GM18505 (cell line): Measurements from ENCODE around the gene GATA1.
A peak's percentile ranks its signal among the peaks of the same experiment; 100 is the strongest.

Experiments
- ATAC-seq: cut with Tn5 transposase; IDR thresholded peaks from one replicate; pipeline ENCODE4 v1.9.1; 2021; ENCODE audit not compliant: unreplicated experiment
- POLR2A ChIP-seq: IDR thresholded peaks from 4 replicates; pipeline ENCODE4 v1.6.1; 2011; ENCODE audit warnings: borderline replicate concordance; ENCODE audit not compliant: insufficient read depth, insufficient read length; ENCODE audit errors: extremely low read depth

Gene GATA1

GRCh38 chrX:48791063-48791820 is 4.9 kb downstream of the GATA1 start:
- no peak for TF ChIP-seq POLR2A
- ATAC-seq = no peak

DNA sequence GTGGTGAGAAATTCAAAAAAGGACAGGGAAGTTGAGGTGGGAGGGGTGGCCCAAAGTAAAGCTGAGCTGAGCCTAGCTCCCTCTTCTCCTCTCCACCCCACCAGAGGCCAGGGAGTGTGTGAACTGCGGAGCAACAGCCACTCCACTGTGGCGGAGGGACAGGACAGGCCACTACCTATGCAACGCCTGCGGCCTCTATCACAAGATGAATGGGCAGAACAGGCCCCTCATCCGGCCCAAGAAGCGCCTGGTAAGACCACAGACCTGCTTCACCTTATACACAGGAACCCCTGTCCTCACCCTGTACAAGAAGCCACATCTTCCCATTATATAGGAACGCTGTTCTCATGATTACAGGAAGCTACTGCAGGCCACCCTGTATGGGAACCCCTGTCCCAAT is 5.8 kb downstream of the GATA1 start:
- TF ChIP-seq POLR2A = no peak
- ATAC-seq = no peak

- ATAC-seq = no peak
- TF ChIP-seq POLR2A = no peak
These were observed 7.5 kb downstream of the GATA1 start for GRCh38 chrX:48793935-48794334.

- TF ChIP-seq POLR2A = no peak
- ATAC-seq = no peak
These were observed 8.0 kb downstream of the GATA1 start for GRCh38 chrX:48794340-48794910.

GRCh38 chrX:48794911-48795515 is 8.6 kb downstream of the GATA1 start:
- TF ChIP-seq POLR2A = no peak
- ATAC-seq = no peak

GRCh38 chrX:48798318-48798717 is 11.9 kb downstream of the GATA1 start:
- ATAC-seq = no peak

DNA sequence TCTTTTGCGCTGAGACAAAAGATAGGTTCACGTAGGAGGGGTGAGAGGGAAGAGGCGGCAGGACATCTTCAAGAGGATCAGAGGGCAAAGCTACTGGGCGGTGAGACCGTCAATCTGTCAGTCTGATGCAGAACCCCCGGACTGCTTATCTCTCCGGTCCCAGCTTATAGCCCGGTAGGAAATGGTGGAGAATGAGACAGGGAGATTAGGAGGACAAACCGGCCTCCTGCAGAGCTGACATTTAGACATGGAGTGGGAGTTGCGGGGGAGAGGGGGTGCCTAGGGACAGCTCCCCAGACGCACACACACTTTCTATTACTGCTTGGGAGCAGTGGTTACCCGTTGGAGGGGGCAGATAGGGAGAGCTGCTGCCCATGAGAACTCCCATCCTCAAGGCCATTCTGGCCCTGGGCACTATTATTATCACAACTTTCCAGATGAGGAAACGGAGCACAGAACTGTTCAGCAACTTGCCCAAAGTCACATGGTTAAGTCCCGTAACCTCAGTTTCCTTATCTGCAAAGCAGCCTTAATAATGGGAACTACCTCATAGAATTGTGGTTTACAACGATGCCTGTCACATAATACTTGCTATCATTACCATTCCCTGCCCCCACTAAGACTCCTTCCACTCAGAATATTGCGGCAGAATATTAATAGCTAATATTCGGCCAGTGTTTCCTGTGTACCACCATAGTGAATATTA is 14.3 kb downstream of the GATA1 start:
- TF ChIP-seq POLR2A = no peak
- no peak for ATAC-seq

More at GRCh38 chrX:48798318-48798717, 11.9 kb downstream of the GATA1 start:
- TF ChIP-seq POLR2A = no peak

DNA sequence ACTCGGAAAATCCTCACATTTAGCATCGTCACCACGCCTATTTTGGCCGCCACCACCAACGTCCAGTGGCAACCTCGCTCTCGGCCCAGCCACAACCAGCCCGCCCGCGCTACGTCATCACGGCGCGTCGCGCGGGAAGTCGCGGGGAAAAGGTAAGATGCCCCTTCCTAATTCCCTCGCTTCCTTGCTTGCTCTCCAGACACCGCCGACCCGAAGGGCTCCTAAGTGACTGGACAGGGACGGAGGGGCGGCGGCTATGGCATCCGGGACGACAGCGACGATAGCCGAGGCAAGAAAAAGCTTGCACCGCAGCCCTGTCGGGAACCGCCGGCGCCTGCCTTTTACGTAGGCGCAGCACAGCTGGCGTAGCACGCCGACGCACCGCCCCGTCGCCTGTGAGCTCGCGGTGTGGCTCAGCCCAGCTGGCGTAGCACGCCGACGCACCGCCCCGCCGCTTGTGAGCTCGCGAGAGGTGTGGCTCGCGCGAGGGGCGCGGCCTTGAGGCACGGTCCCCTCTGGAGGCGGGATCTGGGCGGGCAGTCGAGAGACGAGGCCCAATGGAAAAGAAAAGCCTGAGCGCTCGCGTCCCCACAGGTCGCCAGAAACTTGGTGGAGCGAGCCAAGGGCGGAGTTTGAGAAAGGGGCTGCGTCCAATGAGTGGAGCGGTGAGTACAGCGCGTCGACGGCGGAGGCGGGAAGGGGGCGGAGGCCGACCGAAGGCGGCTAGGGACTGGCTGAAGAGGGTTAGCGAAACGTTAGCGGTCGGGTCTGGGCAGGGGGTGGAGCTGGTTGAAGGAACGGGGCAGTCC is 15.1 kb downstream of the GATA1 start, which contains the start of gene HDAC6:
TSS of gene HDAC6 (plus strand) at position 788 of the 809 bp plus-strand sequence. CDS start 626 bp downstream, outside the sequence.
- peak; percentile 83 for ATAC-seq
- TF ChIP-seq POLR2A = peak; percentile 64

GRCh38 chrX:48802089-48802904 is 15.9 kb downstream of the GATA1 start:
- ATAC-seq = peak; percentile 35
- peak; percentile 68 for TF ChIP-seq POLR2A

GRCh38 chrX:48802905-48803200 is 16.5 kb downstream of the GATA1 start:
- TF ChIP-seq POLR2A = no peak
- ATAC-seq = no peak

GRCh38 chrX:48806081-48806480 is 19.7 kb downstream of the GATA1 start:
- ATAC-seq = no peak
- TF ChIP-seq POLR2A = no peak

DNA sequence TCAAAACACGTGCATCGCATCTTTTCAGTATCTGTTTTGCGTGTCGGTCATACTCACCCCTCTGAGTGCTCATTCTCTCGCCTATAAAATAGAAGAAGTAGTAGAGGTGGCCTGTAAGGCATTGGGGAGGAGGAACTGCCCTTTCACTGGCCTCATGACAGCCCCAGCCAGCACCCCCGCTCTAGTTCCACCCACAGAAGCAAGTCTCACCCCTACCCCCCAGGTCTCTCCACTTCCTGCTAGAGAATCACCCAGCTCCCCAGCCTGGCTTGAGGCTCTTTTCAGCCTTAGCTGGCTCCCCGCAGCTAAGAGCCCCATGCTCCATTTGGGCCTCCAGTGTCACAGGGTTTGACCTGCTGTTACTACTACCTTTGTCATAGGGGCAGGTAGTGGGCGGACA is 27.3 kb downstream of the GATA1 start:
- ATAC-seq = no peak
- no peak for TF ChIP-seq POLR2A

DNA sequence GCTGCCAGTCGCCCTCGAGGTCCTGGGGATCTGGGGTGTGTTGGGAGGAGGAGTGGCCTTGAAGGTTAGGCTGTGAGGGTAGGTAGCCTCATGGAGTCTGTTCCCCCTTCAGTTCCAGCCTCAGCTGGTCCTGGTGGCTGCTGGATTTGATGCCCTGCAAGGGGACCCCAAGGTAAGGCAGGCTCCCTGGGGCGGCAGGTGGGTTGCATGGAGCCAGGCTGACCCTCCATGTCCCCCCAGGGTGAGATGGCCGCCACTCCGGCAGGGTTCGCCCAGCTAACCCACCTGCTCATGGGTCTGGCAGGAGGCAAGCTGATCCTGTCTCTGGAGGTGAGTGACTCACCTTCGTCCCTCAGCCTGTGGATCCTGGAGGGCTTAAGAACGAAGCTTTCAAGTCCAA is 28.3 kb downstream of the GATA1 start:
- ATAC-seq = no peak
- no peak for TF ChIP-seq POLR2A

- ATAC-seq = no peak
- no peak for TF ChIP-seq POLR2A
These were observed 28.9 kb downstream of the GATA1 start for GRCh38 chrX:48815266-48815665.
